ENCODE results near the gene ADISSP. TPM values are rescaled to one million over a fixed set of nuclear protein-coding genes. Genes with fewer than 3 reads are reported as not detected.

Gene ADISSP
- total and polyA plus RNA-seq, 2 of the 13 experiments (the other 11 are each of a cell fraction or from before 2014, with no cell fraction given) = 38.3 to 90.6 TPM

GRCh38 chr20:3777716-3778629 lies 10.4 kb upstream of the ADISSP start (continued):
- no peak for TF ChIP-seq ZBTB4 (CRISPR knock-in tag; IDR thresholded peaks at IDR 0.05; ENCODE audit: borderline replicate concordance)
- TF ChIP-seq ZNF430 (CRISPR knock-in tag; IDR thresholded peaks at IDR 0.05) = no peak
- peak; percentile 46; the same call in 1 of the 2 replicates for TF ChIP-seq PHF8 (CRISPR knock-in tag; IDR thresholded peaks at IDR 0.05)
- no peak for TF ChIP-seq ERF (CRISPR knock-in tag; IDR thresholded peaks at IDR 0.05)
- no peak for TF ChIP-seq MIER2 (CRISPR knock-in tag; IDR thresholded peaks at IDR 0.05)
- no peak for TF ChIP-seq GMEB2 (CRISPR knock-in tag; IDR thresholded peaks at IDR 0.05; ENCODE audit: low read depth)
- no peak for TF ChIP-seq ZNF20 (CRISPR knock-in tag; IDR thresholded peaks at IDR 0.05)
- no peak for TF ChIP-seq HOXA7 (CRISPR knock-in tag; IDR thresholded peaks at IDR 0.05)
- peak; percentile 58; the same call in 1 of the 2 replicates for TF ChIP-seq ZNF678 (CRISPR knock-in tag; IDR thresholded peaks at IDR 0.05)
- no peak for TF ChIP-seq ZNF260 (CRISPR knock-in tag; IDR thresholded peaks at IDR 0.05; ENCODE audit: borderline replicate concordance, low read depth)
- TF ChIP-seq ARNTL (CRISPR knock-in tag; IDR thresholded peaks at IDR 0.05) = no peak
- no peak for TF ChIP-seq IRF9 (CRISPR knock-in tag; IDR thresholded peaks at IDR 0.05; ENCODE audit: borderline replicate concordance)
- no peak for TF ChIP-seq ZC3H13 (CRISPR knock-in tag; IDR thresholded peaks at IDR 0.05)
- no peak for TF ChIP-seq HMG20B (CRISPR knock-in tag; conservative IDR thresholded peaks at IDR 0.05)
- no peak for TF ChIP-seq PLSCR1 (CRISPR knock-in tag; IDR thresholded peaks at IDR 0.05; ENCODE audit: borderline replicate concordance)
- TF ChIP-seq ZNF264 (CRISPR knock-in tag; IDR thresholded peaks at IDR 0.05) = no peak
- TF ChIP-seq STAT6 (CRISPR knock-in tag; IDR thresholded peaks at IDR 0.05; ENCODE audit: borderline replicate concordance) = no peak
- no peak for TF ChIP-seq ZFP36L1 (CRISPR knock-in tag; IDR thresholded peaks at IDR 0.05)
- TF ChIP-seq ZKSCAN5 (CRISPR knock-in tag; IDR thresholded peaks at IDR 0.05) = no peak
- TF ChIP-seq KAT2B (IDR thresholded peaks at IDR 0.05; ENCODE audit: borderline replicate concordance, low read depth, low read length) = no peak

All from HepG2 (cell line).